ENCODE results near the gene RNASE4. TPM values are rescaled to one million over a fixed set of nuclear protein-coding genes. Genes with fewer than 3 reads are reported as not detected.

Gene RNASE4
- polyA plus RNA-seq, 1 of the 3 experiments (the other 2 are of a cell fraction) = 11.6 TPM

DNA sequence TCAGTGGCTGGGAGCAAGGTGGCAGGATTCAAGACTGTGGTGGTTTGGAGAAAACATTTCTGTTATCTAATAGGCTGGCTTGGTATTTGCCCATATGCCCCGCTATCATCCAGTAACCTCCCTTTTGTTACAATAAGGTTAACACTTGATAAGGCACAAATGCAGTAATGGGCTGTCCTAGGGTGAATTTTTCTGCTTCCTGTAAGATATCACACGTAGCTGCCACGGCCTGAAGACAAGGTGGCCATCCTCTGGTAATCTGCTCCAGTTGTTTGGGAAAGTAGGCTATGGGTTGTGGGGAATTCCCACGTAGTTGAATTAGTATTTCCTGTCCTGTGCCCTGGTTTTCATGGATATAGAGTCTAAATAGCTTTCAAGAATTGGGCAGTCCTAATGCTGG lies 27.3 kb downstream of the RNASE4 start:
- H2AFZ ChIP-seq (ENCODE audit: low read depth) = no peak overlapping the region
- no peak overlapping the region for H3K9ac ChIP-seq
- no peak overlapping the region for H3K27ac ChIP-seq (ENCODE audit: low read depth in 2 of 2, low read length in 1 of 2)
- TF ChIP-seq NRF1 (IDR thresholded peaks at IDR 0.05; ENCODE audit: low read depth, low read length) = no peak
- TF ChIP-seq FOXM1 (IDR thresholded peaks at IDR 0.05; ENCODE audit: low read depth) = no peak
- no peak for TF ChIP-seq GATA2 (CRISPR knock-in tag; IDR thresholded peaks at IDR 0.05)
- no peak for TF ChIP-seq JUND (IDR thresholded peaks at IDR 0.05)
- TF ChIP-seq POLR2AphosphoS5 (IDR thresholded peaks at IDR 0.05; ENCODE audit: low read depth, low read length) = no peak
- no peak for TF ChIP-seq EZH2phosphoT487 (IDR thresholded peaks at IDR 0.05; ENCODE audit: borderline replicate concordance, low read depth)
- TF ChIP-seq ZBTB33 (IDR thresholded peaks at IDR 0.05; ENCODE audit: borderline replicate concordance, low read depth) = no peak
- no peak for TF ChIP-seq RXRA (IDR thresholded peaks at IDR 0.05; ENCODE audit: borderline replicate concordance, low read depth)
- TF ChIP-seq GABPA (IDR thresholded peaks at IDR 0.05; ENCODE audit: low read depth) = no peak
- TF ChIP-seq EP300 (IDR thresholded peaks at IDR 0.05; ENCODE audit: borderline replicate concordance in 1 of 2, low read depth in 1 of 2, low read length in 1 of 2) = no peak
- TF ChIP-seq, protein P1, sequence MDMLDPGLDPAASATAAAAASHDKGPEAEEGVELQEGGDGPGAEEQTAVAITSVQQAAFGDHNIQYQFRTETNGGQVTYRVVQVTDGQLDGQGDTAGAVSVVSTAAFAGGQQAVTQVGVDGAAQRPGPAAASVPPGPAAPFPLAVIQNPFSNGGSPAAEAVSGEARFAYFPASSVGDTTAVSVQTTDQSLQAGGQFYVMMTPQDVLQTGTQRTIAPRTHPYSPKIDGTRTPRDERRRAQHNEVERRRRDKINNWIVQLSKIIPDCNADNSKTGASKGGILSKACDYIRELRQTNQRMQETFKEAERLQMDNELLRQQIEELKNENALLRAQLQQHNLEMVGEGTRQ (IDR thresholded peaks at IDR 0.05; ENCODE audit: borderline replicate concordance, low read depth, low read length) = no peak
- no peak for TF ChIP-seq SMC3 (IDR thresholded peaks at IDR 0.05; ENCODE audit: low read depth, low read length)
- no peak for TF ChIP-seq RFX5 (IDR thresholded peaks at IDR 0.05; ENCODE audit: low read length)
- TF ChIP-seq TAF1 (IDR thresholded peaks at IDR 0.05; ENCODE audit: borderline replicate concordance, low read depth, low read length) = no peak
- no peak for TF ChIP-seq YY1 (IDR thresholded peaks at IDR 0.05; ENCODE audit: low read depth)
- H3K4me1 ChIP-seq (ENCODE audit: control insufficient read depth in 1 of 2, insufficient read depth in 2 of 2, low read depth in 1 of 2, low read length in 1 of 2) = no peaks in the 10 kb centered on the region
- ChIA-PET CTCF (interaction anchor here (0.9 to 1.0 kb wide), 2 partner anchors 146 to 259 kb away, joined by 3 read pairs; no protein-coding TSS in a partner anchor), POLR2A (no interaction called here)
- H3F3A ChIP-seq (replicated peaks; ENCODE audit: insufficient read depth) = no peaks in the 10 kb centered on the region
- no peaks in the 10 kb centered on the region for H3K36me3 ChIP-seq (replicated peaks in 1 of 2; ENCODE audit: control insufficient read depth in 1 of 2, insufficient read depth in 2 of 2, low read length in 1 of 2)
- no peaks in the 10 kb centered on the region for H3K9me3 ChIP-seq
- peaks cover 32% of the 10 kb centered on the region for H3K27me3 ChIP-seq (ENCODE audit: insufficient read depth)
- WGBS (ENCODE audit: low lambda C conversion rate) = 1% methylated on average over 4 of the region's 4 CpGs
- H3K9me2 ChIP-seq = no peaks in the 10 kb centered on the region
- no peak overlapping the region for H3K4me2 ChIP-seq
- H3K79me2 ChIP-seq (ENCODE audit: insufficient read depth) = no peaks in the 10 kb centered on the region
- no peak overlapping the region for H3K4me3 ChIP-seq (ENCODE audit: low read depth in 2 of 2, low read length in 1 of 2)
- DNase-seq = no peak
- H4K20me1 ChIP-seq (ENCODE audit: insufficient read depth) = no peaks in the 10 kb centered on the region

DNA sequence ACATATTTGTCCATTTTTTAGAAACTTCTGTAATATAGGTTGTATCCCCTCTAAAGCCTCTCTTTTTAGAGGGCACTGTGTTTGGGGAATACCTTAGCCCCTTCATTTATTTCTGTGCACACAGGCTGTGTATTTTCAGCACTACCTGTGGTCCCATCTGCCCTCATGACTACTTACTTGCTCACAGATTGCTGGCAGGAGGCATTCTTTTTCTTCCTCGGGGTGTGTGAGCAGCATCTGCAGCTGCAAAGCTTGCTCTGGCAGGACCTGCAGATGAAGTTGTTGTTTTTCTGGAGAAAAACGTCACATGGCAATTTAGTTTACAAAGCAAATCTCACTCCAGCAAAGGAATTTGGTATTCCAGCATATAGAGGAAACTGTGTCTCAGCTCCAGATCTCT lies 28.5 kb downstream of the RNASE4 start:
- no peaks in the 10 kb centered on the region for H3K9me3 ChIP-seq
- no peaks in the 10 kb centered on the region for H4K20me1 ChIP-seq (ENCODE audit: insufficient read depth)
- H3K9me2 ChIP-seq = no peaks in the 10 kb centered on the region
- whole genome bisulfite sequencing (ENCODE audit: low lambda C conversion rate) = 0% methylated on average over 2 of the region's 2 CpGs
- H3K4me3 ChIP-seq (ENCODE audit: low read depth in 2 of 2, low read length in 1 of 2) = no peak overlapping the region
- H3K9ac ChIP-seq = no peak overlapping the region
- DNase-seq = no peak
- TF ChIP-seq EZH2phosphoT487 (IDR thresholded peaks at IDR 0.05; ENCODE audit: borderline replicate concordance, low read depth) (no peak), POLR2AphosphoS5 (IDR thresholded peaks at IDR 0.05; ENCODE audit: low read depth, low read length) (no peak)
- TF ChIP-seq, protein P2, sequence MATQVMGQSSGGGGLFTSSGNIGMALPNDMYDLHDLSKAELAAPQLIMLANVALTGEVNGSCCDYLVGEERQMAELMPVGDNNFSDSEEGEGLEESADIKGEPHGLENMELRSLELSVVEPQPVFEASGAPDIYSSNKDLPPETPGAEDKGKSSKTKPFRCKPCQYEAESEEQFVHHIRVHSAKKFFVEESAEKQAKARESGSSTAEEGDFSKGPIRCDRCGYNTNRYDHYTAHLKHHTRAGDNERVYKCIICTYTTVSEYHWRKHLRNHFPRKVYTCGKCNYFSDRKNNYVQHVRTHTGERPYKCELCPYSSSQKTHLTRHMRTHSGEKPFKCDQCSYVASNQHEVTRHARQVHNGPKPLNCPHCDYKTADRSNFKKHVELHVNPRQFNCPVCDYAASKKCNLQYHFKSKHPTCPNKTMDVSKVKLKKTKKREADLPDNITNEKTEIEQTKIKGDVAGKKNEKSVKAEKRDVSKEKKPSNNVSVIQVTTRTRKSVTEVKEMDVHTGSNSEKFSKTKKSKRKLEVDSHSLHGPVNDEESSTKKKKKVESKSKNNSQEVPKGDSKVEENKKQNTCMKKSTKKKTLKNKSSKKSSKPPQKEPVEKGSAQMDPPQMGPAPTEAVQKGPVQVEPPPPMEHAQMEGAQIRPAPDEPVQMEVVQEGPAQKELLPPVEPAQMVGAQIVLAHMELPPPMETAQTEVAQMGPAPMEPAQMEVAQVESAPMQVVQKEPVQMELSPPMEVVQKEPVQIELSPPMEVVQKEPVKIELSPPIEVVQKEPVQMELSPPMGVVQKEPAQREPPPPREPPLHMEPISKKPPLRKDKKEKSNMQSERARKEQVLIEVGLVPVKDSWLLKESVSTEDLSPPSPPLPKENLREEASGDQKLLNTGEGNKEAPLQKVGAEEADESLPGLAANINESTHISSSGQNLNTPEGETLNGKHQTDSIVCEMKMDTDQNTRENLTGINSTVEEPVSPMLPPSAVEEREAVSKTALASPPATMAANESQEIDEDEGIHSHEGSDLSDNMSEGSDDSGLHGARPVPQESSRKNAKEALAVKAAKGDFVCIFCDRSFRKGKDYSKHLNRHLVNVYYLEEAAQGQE (IDR thresholded peaks at IDR 0.05; ENCODE audit: low read depth, low read length) = no peak
- ChIA-PET CTCF (no interaction called here), POLR2A (no interaction called here)
- H3K79me2 ChIP-seq (ENCODE audit: insufficient read depth) = no peaks in the 10 kb centered on the region
- H3F3A ChIP-seq (replicated peaks; ENCODE audit: insufficient read depth) = no peaks in the 10 kb centered on the region
- H3K4me2 ChIP-seq = no peak overlapping the region
- H2AFZ ChIP-seq (ENCODE audit: low read depth) = no peak overlapping the region
- no peak overlapping the region for H3K27ac ChIP-seq (ENCODE audit: low read depth in 2 of 2, low read length in 1 of 2)
- peaks cover 35% of the 10 kb centered on the region for H3K27me3 ChIP-seq (ENCODE audit: insufficient read depth)
- H3K4me1 ChIP-seq (ENCODE audit: control insufficient read depth in 1 of 2, insufficient read depth in 2 of 2, low read depth in 1 of 2, low read length in 1 of 2) = no peaks in the 10 kb centered on the region
- H3K36me3 ChIP-seq (replicated peaks in 1 of 2; ENCODE audit: control insufficient read depth in 1 of 2, insufficient read depth in 2 of 2, low read length in 1 of 2) = no peaks in the 10 kb centered on the region
